ENCODE results near the gene MYH7.

MYH7 gene

DNA sequence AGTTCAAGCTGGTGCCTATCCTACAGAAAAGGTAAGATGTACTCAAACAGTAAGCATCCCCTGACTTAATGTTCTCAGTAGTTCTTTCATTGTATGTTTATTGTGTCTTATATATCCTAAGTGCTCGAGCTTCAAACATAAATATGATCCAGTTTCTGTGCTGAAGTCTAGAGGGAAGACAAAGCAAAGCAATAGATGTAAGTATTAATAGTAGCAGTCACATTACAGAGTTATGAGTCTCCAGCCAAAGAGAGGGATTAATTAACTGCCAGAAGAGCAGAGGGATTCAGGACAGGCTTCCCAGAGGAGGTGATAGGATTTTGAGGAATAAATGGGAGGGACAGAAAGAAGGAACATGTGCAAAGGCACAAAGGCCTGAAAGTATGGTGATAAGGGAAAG, 35.5 kb upstream of the MYH7 start:
- peaks cover 12% of the 10 kb centered on the region; the same call in 1 of the 2 replicates for H3K36me3 ChIP-seq (ENCODE audit: low read length)
- no peak overlapping the region for H3K27ac ChIP-seq (ENCODE audit: low read depth, low read length)
- H2AFZ ChIP-seq (ENCODE audit: low read depth, low read length, severe bottlenecking), result no peak overlapping the region
- peaks cover 15% of the 10 kb centered on the region for H3K79me2 ChIP-seq (ENCODE audit: insufficient read depth, low read length)
- H3K9me2 ChIP-seq (replicated peaks; ENCODE audit: insufficient read depth, low read length), result no peaks in the 10 kb centered on the region
- TF ChIP-seq EZH2phosphoT487 (conservative IDR thresholded peaks at IDR 0.05; ENCODE audit: low read length), result no peak
- TF ChIP-seq, protein P1, sequence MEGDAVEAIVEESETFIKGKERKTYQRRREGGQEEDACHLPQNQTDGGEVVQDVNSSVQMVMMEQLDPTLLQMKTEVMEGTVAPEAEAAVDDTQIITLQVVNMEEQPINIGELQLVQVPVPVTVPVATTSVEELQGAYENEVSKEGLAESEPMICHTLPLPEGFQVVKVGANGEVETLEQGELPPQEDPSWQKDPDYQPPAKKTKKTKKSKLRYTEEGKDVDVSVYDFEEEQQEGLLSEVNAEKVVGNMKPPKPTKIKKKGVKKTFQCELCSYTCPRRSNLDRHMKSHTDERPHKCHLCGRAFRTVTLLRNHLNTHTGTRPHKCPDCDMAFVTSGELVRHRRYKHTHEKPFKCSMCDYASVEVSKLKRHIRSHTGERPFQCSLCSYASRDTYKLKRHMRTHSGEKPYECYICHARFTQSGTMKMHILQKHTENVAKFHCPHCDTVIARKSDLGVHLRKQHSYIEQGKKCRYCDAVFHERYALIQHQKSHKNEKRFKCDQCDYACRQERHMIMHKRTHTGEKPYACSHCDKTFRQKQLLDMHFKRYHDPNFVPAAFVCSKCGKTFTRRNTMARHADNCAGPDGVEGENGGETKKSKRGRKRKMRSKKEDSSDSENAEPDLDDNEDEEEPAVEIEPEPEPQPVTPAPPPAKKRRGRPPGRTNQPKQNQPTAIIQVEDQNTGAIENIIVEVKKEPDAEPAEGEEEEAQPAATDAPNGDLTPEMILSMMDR (IDR thresholded peaks at IDR 0.05; ENCODE audit: insufficient read depth, low read length, poor library complexity, severe bottlenecking), result no peak
- H3F3A ChIP-seq (ENCODE audit: insufficient read depth), result no peaks in the 10 kb centered on the region
- no peak overlapping the region for H3K4me3 ChIP-seq (ENCODE audit: insufficient read depth, low read length, poor library complexity, severe bottlenecking)
- no peak overlapping the region for H3K4me2 ChIP-seq (ENCODE audit: low read depth, low read length, poor library complexity, severe bottlenecking)
- no peak overlapping the region for H3K9ac ChIP-seq (ENCODE audit: low read length)
- H3K9me3 ChIP-seq (ENCODE audit: insufficient read depth, low read length), result no peaks in the 10 kb centered on the region
- no peaks in the 10 kb centered on the region for H3K27me3 ChIP-seq (ENCODE audit: low read length)
- H4K20me1 ChIP-seq (ENCODE audit: low read depth, low read length), result no peaks in the 10 kb centered on the region

GRCh38 chr14:23469906-23470403, 34.5 kb upstream of the MYH7 start:
- H3K4me2 ChIP-seq (ENCODE audit: low read depth, low read length, poor library complexity, severe bottlenecking), result peak overlapping the region; percentile 85
- no peaks in the 10 kb centered on the region for H4K20me1 ChIP-seq (ENCODE audit: low read depth, low read length)
- H3K36me3 ChIP-seq (ENCODE audit: low read length), result peaks cover 6% of the 10 kb centered on the region; the same call in 1 of the 2 replicates
- TF ChIP-seq EZH2phosphoT487 (conservative IDR thresholded peaks at IDR 0.05; ENCODE audit: low read length), result no peak
- TF ChIP-seq, protein P1 (IDR thresholded peaks at IDR 0.05; ENCODE audit: insufficient read depth, low read length, poor library complexity, severe bottlenecking), result no peak
- no peaks in the 10 kb centered on the region for H3F3A ChIP-seq (ENCODE audit: insufficient read depth)
- H3K9me3 ChIP-seq (ENCODE audit: insufficient read depth, low read length), result no peaks in the 10 kb centered on the region
- peak overlapping the region; percentile 94 for H3K4me3 ChIP-seq (ENCODE audit: insufficient read depth, low read length, poor library complexity, severe bottlenecking)
- peak overlapping the region; percentile 41 for H3K27ac ChIP-seq (ENCODE audit: low read depth, low read length)
- no peaks in the 10 kb centered on the region for H3K27me3 ChIP-seq (ENCODE audit: low read length)
- peaks cover 15% of the 10 kb centered on the region for H3K79me2 ChIP-seq (ENCODE audit: insufficient read depth, low read length)
- peak overlapping the region; percentile 74 for H3K9ac ChIP-seq (ENCODE audit: low read length)
- no peaks in the 10 kb centered on the region for H3K9me2 ChIP-seq (replicated peaks; ENCODE audit: insufficient read depth, low read length)
- H2AFZ ChIP-seq (ENCODE audit: low read depth, low read length, severe bottlenecking), result peak overlapping the region; percentile 94

GRCh38 chr14:23469127-23469905, 33.9 kb upstream of the MYH7 start, which contains the start of gene NGDN:
NGDN (plus strand) TSS chr14:23469703; CDS start chr14:23469716, 13 bp downstream.
- peak within 1 kb of the TSS; percentile 85 for H3K4me2 ChIP-seq (ENCODE audit: low read depth, low read length, poor library complexity, severe bottlenecking)
- no peaks in the 10 kb centered on the region for H3F3A ChIP-seq (ENCODE audit: insufficient read depth)
- peaks cover 15% of the 10 kb centered on the region for H3K79me2 ChIP-seq (ENCODE audit: insufficient read depth, low read length)
- peak within 1 kb of the TSS; percentile 41 for H3K27ac ChIP-seq (ENCODE audit: low read depth, low read length)
- peak within 1 kb of the TSS; percentile 94 for H2AFZ ChIP-seq (ENCODE audit: low read depth, low read length, severe bottlenecking)
- TF ChIP-seq, protein P1 (IDR thresholded peaks at IDR 0.05; ENCODE audit: insufficient read depth, low read length, poor library complexity, severe bottlenecking), result no peak
- TF ChIP-seq EZH2phosphoT487 (conservative IDR thresholded peaks at IDR 0.05; ENCODE audit: low read length), result no peak
- no peaks in the 10 kb centered on the region for H4K20me1 ChIP-seq (ENCODE audit: low read depth, low read length)
- no peaks in the 10 kb centered on the region for H3K27me3 ChIP-seq (ENCODE audit: low read length)
- no peaks in the 10 kb centered on the region for H3K9me3 ChIP-seq (ENCODE audit: insufficient read depth, low read length)
- H3K9ac ChIP-seq (ENCODE audit: low read length), result peak within 1 kb of the TSS; percentile 74
- peak within 1 kb of the TSS; percentile 94 for H3K4me3 ChIP-seq (ENCODE audit: insufficient read depth, low read length, poor library complexity, severe bottlenecking)
- peaks cover 4% of the 10 kb centered on the region; the same call in 1 of the 2 replicates for H3K36me3 ChIP-seq (ENCODE audit: low read length)
- no peaks in the 10 kb centered on the region for H3K9me2 ChIP-seq (replicated peaks; ENCODE audit: insufficient read depth, low read length)
